Measurements from ENCODE around the gene ABCD3.

Gene ABCD3

DNA sequence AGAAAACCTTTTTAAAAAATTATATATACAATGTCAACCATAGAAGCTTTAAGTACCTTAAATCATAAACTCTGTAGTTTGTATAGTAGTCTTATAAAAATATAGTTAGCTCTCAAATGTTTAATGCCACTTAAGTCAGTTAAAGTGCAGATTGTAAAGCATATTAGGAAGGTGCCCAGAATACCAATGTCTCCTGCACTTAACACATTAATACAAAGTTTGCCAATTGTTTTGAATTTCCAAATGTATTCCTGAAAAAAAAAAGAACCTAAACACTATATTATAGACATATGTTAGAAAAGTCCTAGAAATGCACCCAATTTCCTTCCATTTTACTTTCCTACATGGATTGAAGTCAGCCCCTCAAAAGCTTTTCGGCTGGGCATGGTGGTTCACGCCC lies 111.2 kb downstream of the ABCD3 start:
- DNase-seq, result no peak

DNA sequence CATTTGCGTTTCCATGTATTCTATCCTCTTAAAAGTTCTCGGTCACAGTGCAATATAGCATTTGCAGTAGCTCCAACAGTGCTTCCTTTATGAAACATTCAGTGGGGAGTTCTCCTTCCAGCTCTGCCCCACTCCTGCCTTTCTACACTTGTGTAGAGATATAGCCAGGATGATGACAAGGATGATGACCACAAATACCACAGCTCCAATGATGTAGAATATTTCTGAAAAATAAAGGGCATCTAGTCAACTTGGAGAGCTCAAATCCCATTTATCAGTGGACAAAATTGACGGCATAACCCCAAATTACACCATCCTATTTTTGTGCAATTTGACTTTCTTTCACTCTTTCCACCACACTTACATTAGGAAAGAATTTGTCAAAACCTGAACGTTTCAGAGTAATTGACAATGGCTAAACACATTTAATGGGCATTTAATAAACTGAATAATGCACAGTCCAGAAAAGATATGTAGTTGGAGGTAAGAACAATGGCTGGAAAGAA lies 112.2 kb downstream of the ABCD3 start:
- no peak for DNase-seq

DNA sequence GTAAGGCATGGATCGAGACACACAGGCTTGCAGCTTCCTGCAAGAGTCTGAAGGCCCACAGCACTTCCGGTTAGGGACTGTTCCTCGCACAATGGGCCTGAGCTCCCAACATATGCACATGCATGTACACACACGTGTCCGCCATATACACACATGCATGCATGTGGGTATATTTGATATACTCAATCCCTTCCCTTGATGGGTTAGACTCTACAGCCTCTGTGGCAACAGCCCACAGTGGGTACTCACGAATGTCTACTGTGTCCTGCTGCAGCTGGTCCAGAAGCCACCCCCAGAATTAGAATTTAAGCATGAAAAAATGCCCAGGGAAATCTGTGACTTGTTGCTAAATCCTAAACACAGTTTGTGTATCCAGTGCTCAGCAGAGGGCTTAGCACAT lies 113.5 kb downstream of the ABCD3 start:
- no peak for DNase-seq

DNA sequence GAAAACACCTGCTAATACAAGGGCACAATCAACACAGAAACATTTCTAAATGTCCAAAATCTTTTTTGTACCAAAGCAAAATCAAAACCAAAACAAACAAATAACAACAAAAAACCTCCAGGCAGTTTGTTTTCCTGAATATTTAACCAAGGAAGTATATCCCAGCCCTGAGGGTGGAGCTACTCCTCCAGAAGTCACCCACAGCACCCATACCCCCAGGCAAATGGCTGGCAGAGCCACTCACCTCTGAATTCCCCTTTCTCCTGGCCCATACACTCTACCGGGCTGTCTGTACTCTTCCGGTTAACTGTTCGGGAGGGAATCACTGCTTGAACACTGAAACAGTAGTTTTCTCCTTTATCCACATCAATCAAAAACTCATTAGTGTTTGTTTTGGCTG lies 113.9 kb downstream of the ABCD3 start:
- no peak for DNase-seq

DNA sequence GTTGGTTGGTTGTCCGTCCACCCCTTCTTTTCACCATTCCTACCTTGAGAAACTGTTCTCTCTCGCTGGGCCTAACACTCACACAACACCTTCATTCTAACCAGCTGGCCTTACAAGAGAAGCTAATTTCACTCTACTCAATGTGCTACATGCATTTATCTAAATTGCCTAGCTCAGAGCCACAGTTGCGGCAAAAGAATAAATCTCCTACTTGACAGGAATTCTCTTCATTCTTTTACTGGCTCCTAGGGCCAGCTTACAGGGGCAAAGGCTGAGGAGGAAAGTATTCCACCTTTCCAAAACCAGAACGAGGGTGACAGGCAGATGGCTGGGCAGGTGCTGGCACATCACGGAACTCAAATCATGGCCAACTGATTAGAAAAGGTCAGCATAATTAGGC lies 116.9 kb downstream of the ABCD3 start:
- no peak for DNase-seq

DNA sequence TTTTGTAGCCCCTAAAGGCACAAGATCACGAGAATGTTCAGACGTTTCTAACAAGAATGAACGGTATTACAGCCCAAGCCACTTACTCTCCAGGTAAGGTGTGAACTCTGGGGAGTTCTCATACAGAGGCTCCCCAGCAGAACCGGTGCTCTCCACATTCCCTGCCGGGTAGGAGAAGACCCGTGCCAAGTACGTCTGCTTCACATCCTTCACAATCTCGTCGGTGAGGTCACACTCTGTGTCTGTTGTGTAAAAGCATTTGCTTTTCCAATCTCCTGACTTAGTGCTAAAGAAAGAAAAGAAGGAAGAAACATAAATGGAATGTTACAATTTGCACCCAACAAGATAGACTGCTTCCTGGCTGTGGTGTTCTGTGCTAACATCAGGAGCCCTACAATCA lies 117.7 kb downstream of the ABCD3 start:
- no peak for DNase-seq

DNA sequence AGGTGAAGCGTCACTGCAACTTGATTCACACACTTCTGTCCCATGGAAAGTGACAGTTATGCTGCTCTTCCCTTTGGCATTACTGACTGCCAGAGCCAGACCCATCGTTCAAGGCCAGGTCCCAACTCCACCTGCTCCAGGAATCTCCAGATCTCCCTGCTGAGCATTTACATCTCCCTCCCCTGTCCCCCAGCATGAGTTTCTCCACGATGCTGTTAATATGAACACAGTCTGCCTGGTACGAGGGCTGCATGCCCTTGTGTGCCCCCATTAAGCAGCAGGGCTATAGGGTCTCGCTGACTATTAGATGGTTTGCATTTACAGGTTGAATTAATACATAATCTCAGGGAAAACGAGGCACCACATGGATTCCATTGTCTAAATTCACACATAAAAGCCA lies 119.1 kb downstream of the ABCD3 start:
- DNase-seq, result no peak

DNA sequence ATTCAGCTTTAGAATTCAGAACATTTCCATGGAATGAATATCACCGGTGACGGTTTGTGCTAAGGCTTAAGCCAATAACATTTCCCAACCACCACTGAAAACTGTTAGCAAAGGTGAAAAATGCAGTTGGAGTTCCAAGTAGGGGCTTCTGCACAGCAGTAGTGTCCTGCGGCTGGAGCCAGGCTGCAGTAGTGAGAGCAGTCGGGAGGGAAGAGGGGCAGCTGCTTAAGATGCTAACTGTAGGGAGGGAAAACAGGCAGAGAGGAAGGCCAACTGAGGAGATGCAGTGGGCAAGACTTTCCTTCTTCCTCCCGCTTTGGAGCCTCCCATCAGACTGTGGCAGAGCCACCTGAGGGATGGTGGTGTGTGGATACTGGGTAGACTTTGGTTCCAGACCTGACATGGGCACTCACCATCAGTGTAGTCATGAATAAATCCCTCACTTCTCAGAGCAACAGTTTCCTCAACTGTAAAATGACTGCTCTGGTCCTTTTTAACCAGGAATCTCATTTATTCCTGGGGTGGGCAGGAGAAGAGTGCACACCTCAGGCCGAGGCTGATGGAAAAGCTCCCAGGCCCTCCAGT lies 120.1 kb downstream of the ABCD3 start:
- DNase-seq, result no peak

DNA sequence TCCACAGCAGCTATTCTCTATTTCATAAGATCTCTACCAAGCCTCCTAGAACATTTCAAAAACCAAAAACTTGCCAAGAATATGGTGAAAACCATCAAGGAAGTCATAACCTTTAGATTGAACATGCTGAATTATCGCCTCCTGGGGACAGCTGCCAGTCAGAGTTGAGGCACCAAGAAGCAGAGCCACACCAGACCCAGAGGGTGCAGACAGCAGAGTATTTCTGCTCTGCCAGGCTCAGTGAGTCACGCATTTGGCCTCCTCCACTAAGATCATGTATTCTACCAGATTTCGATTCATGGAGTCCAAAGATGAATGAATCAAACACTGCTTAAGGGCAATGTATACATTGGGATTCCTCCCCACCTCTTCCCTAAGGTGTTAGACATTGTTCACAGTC lies 121.3 kb downstream of the ABCD3 start:
- no peak for DNase-seq

DNA sequence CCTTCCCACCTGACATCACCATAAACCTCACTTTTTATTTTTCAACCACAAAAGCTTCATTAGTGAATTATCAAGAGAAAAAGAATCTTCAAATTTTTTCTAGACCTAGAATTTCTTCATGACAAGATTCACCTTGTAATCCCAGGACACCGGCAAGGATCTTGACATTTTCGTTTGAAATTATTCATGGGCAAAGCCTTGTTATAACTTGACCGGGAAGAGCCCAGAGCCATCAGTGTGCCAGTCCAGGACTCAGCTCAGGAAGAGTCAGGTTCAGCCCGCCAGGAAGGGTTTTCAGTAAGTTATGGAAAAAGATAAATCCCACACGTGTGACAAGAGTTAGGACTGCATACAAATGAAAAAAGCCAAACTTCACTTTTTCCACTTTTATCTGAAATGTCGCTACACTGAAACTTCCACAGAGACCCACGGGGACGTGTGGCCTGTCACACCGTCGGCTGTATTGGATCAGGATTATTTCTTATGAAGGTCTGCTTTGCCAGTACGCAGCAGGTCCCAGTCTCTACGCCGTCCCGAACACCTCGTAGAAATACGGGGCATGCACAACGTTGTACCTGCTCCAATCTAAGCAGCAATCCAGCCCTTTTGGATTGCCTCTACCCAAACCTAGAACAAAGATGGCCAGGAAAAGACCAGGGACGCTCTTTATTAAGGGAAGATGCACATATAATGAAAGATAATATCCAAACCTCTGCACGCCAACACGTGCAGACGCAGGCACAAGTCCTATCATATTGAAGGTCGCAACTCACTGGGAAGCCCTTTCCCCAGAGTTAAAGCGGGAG lies 122.5 kb downstream of the ABCD3 start:
- no peak for DNase-seq

DNA sequence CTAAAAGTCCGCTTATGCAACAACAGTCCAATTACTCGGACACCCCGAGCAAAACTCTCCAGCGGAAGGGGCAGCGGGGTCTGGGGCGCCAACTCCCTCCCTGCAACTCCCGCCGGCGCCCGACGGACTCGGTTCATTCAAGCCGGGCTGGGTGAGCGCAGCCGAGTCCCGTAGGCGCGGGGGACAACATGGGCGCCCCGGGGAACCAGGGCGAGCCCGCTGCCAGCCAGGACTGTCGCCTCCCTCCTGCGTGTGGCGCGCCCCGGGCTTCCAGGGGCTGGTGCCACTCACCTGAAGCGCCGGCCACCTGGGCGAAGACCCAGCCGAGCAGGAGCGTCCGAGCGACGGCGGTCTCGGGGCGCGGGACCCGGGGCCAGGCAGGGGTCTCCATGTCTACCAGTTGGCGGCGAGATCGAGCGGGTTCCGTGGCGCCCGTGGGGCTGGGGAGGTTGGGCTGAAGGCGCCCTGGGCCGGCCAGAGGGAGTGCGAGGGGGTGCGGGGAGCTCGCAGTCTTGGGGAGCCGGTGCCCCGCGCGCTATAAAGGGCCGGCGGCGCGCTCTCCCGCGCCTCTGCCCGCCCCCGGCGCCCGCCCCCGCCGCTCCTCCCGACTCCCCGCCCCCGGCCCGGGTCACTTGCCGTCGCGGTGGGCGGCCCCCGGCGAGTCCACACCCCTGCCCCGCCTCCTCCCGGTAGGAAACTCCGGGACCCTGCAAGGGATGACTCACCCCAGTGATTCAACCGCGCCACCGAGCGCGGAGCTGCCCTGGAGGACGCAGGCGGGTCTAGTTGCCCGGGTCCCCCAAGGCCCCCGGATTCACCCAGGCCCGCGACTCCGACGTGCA lies 123.3 kb downstream of the ABCD3 start, which contains the start of gene F3:
Gene F3 (minus strand): TSS at position 514 of the 842 bp plus-strand sequence. CDS start 123 bp downstream, at position 391.
- DNase-seq, result peak; percentile 76

DNA sequence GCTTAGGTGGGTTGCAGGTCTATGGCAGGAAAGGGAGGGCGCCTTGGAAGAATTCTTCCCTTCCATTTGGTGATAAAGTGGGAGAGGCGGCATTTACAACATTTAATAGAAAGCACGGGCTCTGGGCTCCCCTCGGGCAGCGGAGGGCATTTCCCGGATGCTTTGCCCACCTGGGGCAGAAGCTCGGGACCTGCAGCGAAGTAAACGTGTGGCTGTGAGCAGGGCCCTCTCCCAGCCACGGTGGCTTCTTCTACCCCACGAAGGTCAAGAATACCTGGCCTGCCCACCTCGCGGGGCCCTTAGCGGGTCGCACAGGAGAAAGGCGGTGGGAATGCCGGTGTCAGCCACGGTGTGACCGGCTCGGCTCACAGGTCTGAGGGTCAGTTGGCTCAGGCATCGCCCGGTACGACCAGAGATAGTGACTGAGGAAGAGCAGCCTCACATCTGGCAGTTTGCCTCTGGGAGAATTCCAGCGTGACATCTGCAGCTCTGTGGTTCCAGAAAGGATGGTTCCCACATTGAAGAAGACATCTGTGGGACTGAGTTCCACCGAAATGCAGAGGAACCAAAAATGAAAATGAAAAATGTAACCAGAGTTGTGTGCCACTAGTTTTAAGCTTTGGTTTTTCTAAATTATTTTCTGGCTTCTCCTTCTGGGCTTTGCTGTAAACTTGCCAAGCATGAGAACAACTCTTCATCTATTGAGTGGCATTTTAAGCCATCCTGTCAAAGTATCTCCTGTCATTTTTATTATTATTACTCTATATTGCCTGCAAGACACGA lies 124.1 kb downstream of the ABCD3 start:
- no peak for DNase-seq

DNA sequence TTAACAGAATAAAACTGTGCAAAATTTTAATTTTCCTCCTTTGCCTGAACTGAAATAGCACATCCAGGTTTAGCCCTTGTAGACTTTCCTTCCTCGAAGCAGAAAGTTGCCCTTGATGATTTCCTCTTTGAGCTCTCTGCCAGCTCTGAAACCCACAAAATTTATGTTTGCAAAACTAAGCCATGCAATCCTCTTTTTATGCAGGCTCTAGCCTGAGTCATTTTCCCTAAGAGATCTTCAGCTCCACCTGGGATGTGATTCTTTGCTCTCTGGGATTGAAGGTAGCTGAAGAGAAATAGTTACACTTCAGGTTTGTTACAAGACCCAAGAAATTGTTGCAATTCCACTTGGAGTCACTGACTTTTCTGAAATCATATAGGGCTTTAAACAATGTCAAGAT lies 124.8 kb downstream of the ABCD3 start:
- no peak for DNase-seq

DNA sequence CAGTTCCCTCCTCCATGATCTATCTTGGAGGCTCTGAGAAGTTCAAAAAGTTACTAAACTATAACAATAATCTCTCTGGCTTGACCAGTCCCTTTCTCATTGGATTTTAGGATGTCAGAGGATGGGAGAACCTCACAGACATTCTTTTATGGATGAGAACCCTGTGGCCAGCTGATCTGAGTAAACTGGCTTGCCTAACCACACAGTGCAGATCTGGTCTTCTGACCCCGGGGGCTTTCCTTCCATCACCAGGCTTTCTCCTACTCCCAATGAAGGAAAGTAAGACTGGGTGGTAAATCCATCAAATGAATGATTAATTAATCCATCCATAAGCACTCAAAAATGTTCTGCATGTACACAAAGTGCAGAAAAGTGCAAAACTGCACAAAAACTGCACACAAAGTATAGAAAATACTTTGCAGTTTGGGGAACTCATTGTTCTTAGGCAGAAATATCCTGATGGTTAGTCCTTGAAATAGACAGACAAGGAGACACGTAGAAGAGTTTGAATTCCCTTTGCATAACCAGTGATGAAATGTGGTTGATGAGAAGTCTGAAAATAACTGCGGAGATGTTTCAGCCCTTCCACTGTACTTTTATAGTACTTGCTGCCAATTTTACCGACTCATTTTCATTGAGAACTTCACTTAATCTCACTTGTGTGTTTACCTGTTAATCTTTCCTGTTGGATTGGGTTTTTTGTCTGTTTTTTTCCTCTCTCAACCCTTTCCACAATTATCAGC lies 125.9 kb downstream of the ABCD3 start:
- no peak for DNase-seq

DNA sequence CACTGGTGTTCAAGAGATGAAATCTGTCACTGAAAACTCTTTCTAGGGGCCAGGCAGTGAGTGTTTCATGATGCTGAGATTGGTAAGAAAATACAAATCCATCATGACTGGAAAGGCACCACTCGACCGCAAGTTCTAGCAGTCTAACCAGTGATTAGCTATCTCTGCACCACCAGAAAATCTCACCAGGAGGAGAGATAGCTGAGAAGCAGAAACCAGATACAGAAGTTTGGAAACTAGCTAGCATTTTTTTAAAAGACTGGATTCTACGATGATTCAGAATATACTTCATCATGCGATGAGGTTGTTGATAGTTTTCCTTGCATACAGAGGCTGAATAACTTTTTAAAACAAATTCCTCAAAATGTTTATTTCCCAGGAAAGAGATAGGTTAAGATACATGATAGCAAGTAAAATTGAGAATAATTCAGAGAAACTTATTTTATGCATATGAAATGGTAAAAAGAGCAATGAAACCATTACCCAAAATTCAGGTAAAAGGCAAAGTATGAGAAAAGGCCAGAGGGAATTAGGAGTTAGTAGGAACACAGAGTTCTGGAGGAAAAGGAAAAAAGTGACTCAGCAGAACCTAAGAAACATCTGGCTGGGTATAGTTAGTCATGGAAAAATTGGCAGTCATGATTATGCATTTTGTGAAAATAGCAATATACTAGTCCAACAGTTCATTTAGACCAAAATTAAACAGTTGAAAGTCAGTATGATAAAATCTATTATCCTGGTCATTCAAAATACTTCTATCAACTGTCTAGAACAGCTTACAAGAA lies 126.7 kb downstream of the ABCD3 start:
- no peak for DNase-seq

DNA sequence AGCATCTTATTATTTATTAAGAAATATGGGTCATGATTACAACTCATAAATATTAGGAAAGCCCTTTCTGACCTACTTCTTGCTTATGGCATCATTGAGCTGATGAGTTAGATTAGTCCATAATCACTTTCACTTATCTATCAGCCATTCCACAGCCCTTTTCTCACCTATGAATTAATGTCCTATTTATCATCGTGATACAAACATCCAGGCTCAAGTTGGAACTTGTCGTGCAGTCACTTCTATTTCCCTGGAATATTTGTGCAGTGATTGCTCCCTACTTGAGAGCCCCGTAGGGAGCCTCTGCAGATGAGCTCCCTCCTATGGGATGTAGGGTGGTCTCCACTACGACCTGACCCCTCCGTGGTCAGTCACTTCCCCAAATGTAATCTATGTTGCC lies 131.5 kb downstream of the ABCD3 start:
- no peak for DNase-seq

DNA sequence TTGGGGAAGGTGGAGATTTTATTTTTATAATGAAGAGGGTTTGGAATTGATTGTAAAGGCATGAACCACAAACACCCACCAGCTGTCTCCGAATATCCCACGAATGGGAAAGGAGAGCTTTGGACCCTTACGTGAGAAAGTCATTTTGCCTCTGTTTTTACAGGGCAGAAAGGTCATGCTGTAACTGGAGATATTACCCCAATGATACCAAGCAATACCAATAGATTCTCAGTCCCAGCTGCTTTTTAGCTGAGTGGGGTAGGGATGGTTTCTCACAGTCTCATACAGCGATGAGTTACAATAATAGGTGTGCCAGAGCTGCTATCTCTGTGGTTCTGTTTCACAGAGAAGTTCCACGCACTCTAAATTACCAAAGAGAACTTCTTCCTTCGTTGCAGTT lies 132.2 kb downstream of the ABCD3 start:
- DNase-seq, result no peak

DNA sequence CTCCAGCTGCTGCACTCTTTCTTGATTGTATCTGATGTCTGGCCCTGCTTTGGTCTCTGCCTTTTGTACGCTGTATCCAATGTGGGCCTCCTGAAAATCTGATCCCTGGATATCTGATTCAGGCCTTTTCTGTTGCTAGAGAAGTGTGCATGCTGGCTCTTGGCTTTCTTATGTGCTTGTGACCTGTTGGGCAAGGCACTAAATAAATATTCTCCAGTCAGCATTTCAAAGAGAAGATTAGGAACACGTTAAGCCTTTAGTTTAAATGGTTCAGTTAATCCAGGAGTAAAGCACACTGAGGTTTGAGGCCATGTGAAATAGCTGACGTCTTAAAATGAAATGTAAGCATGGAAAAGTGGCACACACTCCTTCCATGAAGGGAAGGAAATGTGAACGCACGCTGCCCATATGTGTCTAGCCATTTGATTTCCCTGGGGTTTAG lies 132.6 kb downstream of the ABCD3 start:
- DNase-seq, result no peak

DNA sequence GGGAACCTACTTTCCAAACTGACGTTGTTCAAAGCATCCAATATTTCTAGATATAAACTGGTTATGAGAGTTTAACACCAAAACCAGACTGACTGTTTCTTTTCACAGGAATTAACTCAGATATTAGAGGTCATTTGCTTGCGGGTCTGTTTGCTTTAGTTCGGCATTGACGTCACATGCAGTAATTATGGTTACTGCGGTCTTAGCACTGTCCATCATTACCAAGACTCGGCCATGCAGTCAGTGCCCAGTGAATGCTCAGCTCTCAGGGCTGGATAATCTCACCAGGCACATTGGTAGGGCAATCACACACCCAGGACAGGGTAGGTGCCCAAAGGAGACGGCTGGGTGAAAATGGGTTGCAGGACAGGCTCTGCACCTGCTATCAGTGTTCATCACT lies 133.3 kb downstream of the ABCD3 start:
- DNase-seq, result no peak

DNA sequence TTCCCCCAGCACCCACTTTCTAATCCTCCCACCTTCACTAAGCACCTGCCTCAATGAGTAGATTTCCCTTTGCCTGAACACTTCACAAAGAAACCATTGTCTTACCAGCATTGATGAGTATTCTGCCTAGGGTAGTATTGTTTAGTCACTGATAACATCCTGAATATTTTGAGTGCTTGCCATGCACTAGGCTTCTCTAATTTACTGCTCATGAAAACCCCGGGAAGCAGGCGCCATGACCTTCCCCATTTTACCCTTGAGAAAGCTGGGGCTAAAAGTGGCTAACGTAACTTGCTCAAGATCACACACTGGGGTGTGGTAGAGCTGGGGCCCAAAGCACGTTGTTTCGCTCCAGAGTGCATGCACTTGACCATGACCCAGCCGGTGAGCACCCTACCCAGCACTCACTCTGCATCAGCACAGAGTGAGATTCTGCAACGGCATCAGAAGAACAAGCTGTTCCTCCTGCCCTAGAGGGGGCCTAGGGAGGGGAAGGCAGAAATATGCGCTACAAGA lies 133.9 kb downstream of the ABCD3 start:
- no peak for DNase-seq

DNA sequence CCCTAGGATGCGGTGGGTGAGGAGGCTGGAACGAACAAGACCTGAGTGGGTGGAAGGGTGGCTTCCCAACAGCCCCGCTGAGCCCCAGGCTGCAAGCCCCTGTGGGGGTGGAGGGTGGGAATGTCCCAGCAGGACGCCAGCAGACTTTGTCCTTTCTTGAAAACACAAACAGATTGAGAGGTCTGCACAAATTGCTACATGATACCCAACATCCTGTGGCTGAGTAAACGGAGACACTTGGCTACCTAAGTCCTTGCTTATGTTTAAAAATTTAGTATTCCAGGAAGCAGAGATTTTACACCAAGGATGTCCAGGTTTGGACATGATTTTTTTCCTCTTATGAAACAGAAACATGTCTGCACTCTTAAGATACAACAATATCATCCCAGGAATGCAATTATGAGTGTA lies 135.1 kb downstream of the ABCD3 start:
- DNase-seq, result no peak

All from activated naive CD4-positive, alpha-beta T cell treated with anti-CD3 and anti-CD28 coated beads, Interleukin-2, amount 50 U/mL, for 16 hours (primary cell).